Thyroid gland (tissue), 4 donors: Measurements from ENCODE around the gene VIT. TPM values are rescaled to one million over a fixed set of nuclear protein-coding genes. Genes with fewer than 3 reads are reported as not detected.

ENCODE experiments used
- DNase-seq, 2 donors: peaks; one replicate each; pipeline ENCODE4 v3.0.0-alpha.2; 2019
- H3K27ac ChIP-seq, 3 donors: fragments of 200-600 bp; sonication (generic); 1 replicate in 2 of 3; 2 replicates in 1 of 3; pipeline ENCODE4 v1.5.1; 2016 to 2019; ENCODE audit warnings: mild to moderate bottlenecking in 1 of 3, moderate library complexity in 1 of 3
- H3K27me3 ChIP-seq: fragments of 200-600 bp; sonication (generic); one replicate; pipeline ENCODE4 v1.5.1; 2019
- H3K36me3 ChIP-seq, 2 donors: fragments of 200-600 bp; sonication (generic); one replicate each; pipeline ENCODE4 v1.5.1; 2016 to 2019
- H3K4me1 ChIP-seq, 2 donors: fragments of 200-600 bp; sonication (generic); one replicate each; pipeline ENCODE4 v1.5.1; 2017 to 2019
- H3K4me3 ChIP-seq, 3 donors: fragments of 200-600 bp; sonication (generic); replicated peaks in 1 of 3; 1 replicate in 2 of 3; 2 replicates in 1 of 3; pipeline ENCODE4 v1.5.1; 2016; ENCODE audit warnings: mild to moderate bottlenecking in 1 of 3
- H3K9me3 ChIP-seq: fragments of 200-600 bp; sonication (generic); one replicate; pipeline ENCODE4 v1.5.1; 2017
- POLR2A ChIP-seq, 2 donors: fragments of 450-650 bp; IDR thresholded peaks; one replicate each; pipeline ENCODE4 v1.6.1; 2017; ENCODE audit warnings: antibody characterized with exemption in 2 of 2, mild to moderate bottlenecking in 2 of 2, moderate library complexity in 1 of 2
- WGBS, 2 donors: methylation state at CpG; one replicate each; pipeline ENCODE4 v1.1.5; 2017; 5-methylcytosine and 5-hydroxymethylcytosine counted together
- intact Hi-C: fragments of 100-400 bp; cut with DNase I; formaldehyde crosslinking; loops from one replicate; pipeline ENCODE4 v1.15.1; 2023
- total RNA-seq, 4 donors: library from RNA; depleted of rRNA; stranded (reverse); fragments of >200 nt; gene quantifications; one replicate each; pipeline ENCODE4 v1.2.3, GENCODE V29; 2016
- TF ChIP-seq, protein P1 (sequence below), 6 experiments: fragments of 200-600 bp in 3 of 6; fragments of 450-650 bp in 3 of 6; sonication (generic) in 3 of 6; IDR thresholded peaks; one replicate each; pipeline ENCODE4 v1.5.1; 2016 to 2019; ENCODE audit warnings: antibody characterized with exemption in 6 of 6, mild to moderate bottlenecking in 2 of 6, inconsistent platforms in 1 of 6, moderate library complexity in 1 of 6

The VIT gene
- total RNA-seq, 4 donors from 2014 or later = 9.4 to 24.7 (median 20.6) TPM

DNA sequence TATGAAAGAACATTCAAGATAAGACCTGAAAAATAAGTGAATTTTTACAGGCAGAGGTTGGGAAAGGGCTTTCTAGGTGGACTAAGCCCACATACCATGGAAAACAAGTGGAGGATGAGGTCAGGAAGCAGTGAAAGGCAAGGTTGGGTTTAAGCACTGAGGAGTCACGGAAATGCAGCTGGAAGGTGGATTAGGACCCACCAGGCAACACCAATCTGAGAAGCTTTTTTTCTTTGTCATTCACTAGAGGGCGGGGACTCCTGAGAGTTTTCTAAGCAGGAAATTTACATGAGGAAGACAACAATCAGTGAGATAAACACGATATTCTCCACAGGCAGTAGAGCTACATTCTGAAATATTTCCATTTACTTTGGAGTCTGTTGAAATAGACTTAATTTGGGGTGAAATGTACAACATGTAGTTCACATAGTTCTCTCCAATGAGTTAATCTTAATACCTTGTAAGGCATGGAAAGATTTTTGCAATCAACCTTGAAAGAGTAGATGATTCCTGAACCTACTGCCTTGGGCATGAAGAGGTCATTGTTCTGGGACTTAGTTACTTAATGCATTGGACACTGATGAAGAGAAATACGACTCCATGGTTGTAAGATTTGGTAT is 40.7 kb downstream of the VIT start:
- Histone ChIP-seq H3K4me3 (no peak overlapping the region), H3K9me3 (no peaks in the 10 kb centered on the region), H3K27me3 (no peaks in the 10 kb centered on the region), H3K27ac (no peak overlapping the region), H3K36me3 (no peaks in the 10 kb centered on the region), H3K4me1 (no peaks in the 10 kb centered on the region)
- no peak for DNase-seq
- 74 to 81% methylated on average over 4 of the region's 4 CpGs for WGBS, 2 donors
- intact Hi-C loops = no loop called here
- no peak for TF ChIP-seq POLR2A (IDR thresholded peaks at IDR 0.05)
- TF ChIP-seq, protein P1, sequence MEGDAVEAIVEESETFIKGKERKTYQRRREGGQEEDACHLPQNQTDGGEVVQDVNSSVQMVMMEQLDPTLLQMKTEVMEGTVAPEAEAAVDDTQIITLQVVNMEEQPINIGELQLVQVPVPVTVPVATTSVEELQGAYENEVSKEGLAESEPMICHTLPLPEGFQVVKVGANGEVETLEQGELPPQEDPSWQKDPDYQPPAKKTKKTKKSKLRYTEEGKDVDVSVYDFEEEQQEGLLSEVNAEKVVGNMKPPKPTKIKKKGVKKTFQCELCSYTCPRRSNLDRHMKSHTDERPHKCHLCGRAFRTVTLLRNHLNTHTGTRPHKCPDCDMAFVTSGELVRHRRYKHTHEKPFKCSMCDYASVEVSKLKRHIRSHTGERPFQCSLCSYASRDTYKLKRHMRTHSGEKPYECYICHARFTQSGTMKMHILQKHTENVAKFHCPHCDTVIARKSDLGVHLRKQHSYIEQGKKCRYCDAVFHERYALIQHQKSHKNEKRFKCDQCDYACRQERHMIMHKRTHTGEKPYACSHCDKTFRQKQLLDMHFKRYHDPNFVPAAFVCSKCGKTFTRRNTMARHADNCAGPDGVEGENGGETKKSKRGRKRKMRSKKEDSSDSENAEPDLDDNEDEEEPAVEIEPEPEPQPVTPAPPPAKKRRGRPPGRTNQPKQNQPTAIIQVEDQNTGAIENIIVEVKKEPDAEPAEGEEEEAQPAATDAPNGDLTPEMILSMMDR (IDR thresholded peaks at IDR 0.05) = no peak

DNA sequence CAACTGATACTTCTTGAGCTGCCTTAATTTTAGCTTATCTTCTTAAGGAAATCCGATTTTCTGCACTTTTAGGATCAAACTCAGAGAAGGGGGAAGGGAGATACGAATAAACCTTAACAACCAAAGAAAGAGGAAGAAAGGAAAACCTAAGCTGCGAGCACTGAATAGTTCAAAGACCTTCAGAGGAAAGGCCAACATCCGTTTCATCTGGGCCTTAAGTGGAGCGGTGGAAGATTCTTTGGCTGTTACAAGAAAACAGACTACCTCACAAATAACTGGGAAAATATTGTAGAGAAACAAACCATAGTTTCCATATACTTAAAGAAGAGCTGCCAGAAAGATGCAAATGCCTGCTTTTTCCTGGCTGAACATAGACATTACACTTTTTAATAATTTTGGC is 43.6 kb downstream of the VIT start:
- DNase-seq = no peak
- 64 to 75% methylated on average over 5 of the region's 5 CpGs for WGBS, 2 donors
- intact Hi-C loops = no loop called here
- no peaks in the 10 kb centered on the region for H3K27me3 ChIP-seq
- no peak for TF ChIP-seq POLR2A (IDR thresholded peaks at IDR 0.05)
- TF ChIP-seq, protein P1 (IDR thresholded peaks at IDR 0.05) = no peak
- no peaks in the 10 kb centered on the region for H3K4me1 ChIP-seq
- H3K4me3 ChIP-seq = no peak overlapping the region
- H3K9me3 ChIP-seq = no peaks in the 10 kb centered on the region
- H3K27ac ChIP-seq = no peak overlapping the region
- no peaks in the 10 kb centered on the region for H3K36me3 ChIP-seq

DNA sequence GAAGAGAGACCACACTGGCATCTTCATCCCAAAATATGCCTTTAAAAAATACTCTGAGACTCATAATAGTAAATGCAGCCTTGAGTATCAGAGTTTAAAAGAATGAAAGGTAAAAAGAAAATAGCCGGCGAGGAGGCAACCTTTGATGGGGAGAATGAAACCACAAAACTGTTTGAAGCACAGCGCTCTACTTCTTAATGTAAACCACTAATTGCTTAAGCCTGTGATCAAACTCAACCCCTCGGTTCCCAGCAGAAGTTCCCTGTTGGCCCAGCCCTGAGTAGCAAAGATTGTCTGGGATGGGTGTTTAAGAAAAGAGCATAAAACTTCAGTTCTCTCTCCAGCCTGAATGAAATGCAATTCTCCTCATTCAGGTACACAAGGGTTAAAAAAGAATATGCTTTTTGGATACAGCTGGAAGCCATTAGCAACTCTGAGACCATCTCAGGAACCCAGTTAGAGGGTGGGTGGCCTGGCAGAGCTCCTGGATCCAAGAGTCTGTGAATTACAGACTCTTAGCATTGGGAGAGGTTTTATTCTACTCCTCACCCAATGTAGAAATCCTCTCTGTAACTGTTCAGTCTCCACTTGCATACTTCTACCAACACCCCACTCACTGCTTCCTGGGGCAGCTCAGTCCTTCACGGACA is 44.8 kb downstream of the VIT start:
- TF ChIP-seq POLR2A (IDR thresholded peaks at IDR 0.05) = no peak
- TF ChIP-seq, protein P1 (IDR thresholded peaks at IDR 0.05) = no peak
- intact Hi-C loops = no loop called here
- no peak overlapping the region for H3K27ac ChIP-seq
- H3K27me3 ChIP-seq = no peaks in the 10 kb centered on the region
- no peak overlapping the region for H3K4me3 ChIP-seq
- no peaks in the 10 kb centered on the region for H3K36me3 ChIP-seq
- no peak for DNase-seq
- H3K9me3 ChIP-seq = no peaks in the 10 kb centered on the region
- H3K4me1 ChIP-seq = no peaks in the 10 kb centered on the region
- 47 to 50% methylated on average over 5 of the region's 5 CpGs for WGBS, 2 donors

DNA sequence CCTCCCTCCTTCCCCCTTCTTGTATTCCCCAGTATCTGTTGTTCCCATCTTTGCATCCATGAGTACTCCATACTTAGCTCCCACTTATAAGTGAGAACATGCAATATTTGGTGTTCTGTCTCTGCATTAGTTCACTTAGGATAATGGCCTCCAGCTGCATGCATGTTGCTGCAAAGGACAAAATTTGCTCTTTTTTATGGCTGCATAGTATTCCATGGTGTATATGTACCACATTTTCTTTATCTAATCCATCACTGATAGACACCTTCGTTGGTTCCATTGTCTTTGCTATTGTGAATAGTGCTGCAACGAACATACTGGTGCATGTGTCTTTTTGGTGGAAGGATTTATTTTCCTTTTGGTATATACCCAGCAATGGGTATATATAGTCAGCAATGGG is 47.4 kb downstream of the VIT start:
- TF ChIP-seq, protein P1 (IDR thresholded peaks at IDR 0.05) = no peak
- TF ChIP-seq POLR2A (IDR thresholded peaks at IDR 0.05) = no peak
- 80 to 88% methylated on average over 2 of the region's 2 CpGs for WGBS, 2 donors
- Histone ChIP-seq H3K27me3 (no peaks in the 10 kb centered on the region), H3K4me1 (no peaks in the 10 kb centered on the region), H3K9me3 (no peaks in the 10 kb centered on the region), H3K27ac (no peak overlapping the region), H3K36me3 (no peaks in the 10 kb centered on the region), H3K4me3 (no peak overlapping the region)
- intact Hi-C loops = no loop called here
- no peak for DNase-seq

DNA sequence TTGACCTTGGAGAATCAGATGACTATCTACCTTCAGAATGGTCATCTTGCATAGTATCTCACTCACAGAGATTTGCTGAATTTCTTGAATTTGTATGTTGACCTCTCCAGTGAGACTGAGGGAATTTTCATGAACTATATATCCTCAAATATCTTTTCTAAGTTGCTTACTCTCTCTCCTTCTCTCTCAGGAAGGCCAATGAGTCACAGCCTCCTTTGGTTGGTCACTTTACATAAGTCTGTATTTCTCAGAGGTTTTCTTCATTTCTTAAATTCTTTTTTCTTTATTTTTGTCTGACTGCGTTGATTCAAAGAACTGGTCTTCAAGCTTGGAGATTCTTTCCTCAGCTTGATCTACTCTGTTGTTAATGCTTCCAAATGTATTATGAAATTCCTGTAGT is 51.7 kb downstream of the VIT start:
- Histone ChIP-seq H3K27me3 (no peaks in the 10 kb centered on the region), H3K4me1 (no peaks in the 10 kb centered on the region), H3K36me3 (no peaks in the 10 kb centered on the region), H3K9me3 (no peaks in the 10 kb centered on the region), H3K4me3 (no peak overlapping the region), H3K27ac (no peak overlapping the region)
- no peak for DNase-seq
- no peak for TF ChIP-seq POLR2A (IDR thresholded peaks at IDR 0.05)
- TF ChIP-seq, protein P1 (IDR thresholded peaks at IDR 0.05) = no peak
- intact Hi-C loops = no loop called here
- 92 to 96% methylated on average over 1 of the region's 1 CpG for WGBS, 2 donors
